HL-60 (cell line): ENCODE results near the gene TMX4.

Experiments
- CTCF ChIP-seq: IDR thresholded peaks from one replicate; pipeline ENCODE4 v1.5.1; 2011; ENCODE audit warnings: low read length, control low read depth, inconsistent platforms; ENCODE audit not compliant: insufficient read depth
- GABPA ChIP-seq: IDR thresholded peaks from 2 replicates; pipeline ENCODE4 v1.6.1; 2012; ENCODE audit warnings: low read depth

DNA sequence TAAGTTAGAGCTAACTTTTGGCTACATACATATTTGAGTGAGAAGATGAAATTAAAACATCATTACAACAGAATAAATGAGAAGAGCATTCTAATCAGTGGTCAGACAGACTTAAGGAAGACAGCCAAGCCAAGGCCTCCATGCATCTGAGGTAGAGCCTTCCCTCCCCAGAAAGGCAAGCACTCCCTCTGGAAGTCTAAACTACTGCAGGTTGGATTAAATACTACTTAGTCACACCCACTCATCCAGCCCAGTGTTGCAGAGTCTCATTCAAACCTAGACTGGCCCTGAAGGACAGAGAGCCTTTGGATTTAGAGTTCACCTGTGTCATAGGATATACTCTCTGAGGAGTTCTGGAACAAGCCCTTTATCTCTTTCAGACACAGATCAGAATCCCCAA, 29.2 kb downstream of the TMX4 start:
- TF ChIP-seq CTCF (no peak), GABPA (no peak)
